A549 (cell line): Measurements from ENCODE around the gene RPL29. TPM values are rescaled to one million over a fixed set of nuclear protein-coding genes. Genes with fewer than 3 reads are reported as not detected.

Experiments used
- ATAC-seq, 2 experiments: fragments of 200-7000 bp in 1 of 2; fragments of >200 bp in 1 of 2; cut with Nextera tagmentation in 1 of 2; cut with Tn5 transposase in 1 of 2; 3 replicates each; pipeline versions ENCODE4 v1.8.0 to v1.9.1; 2018 to 2020; ENCODE audit warnings: mild to moderate bottlenecking in 1 of 2, moderate library complexity in 1 of 2
- CTCF ChIA-PET: fragments of 300-600 bp; sonication (Branson Sonifier 250); formaldehyde crosslinking; extraction: SDS; loops from one replicate; lab custom pipeline; 2021; ENCODE audit warnings: antibody characterized with exemption, inconsistent platforms; lab: Yijun Ruan, JAX
- POLR2A ChIA-PET: fragments of 350-600 bp; formaldehyde crosslinking; extraction: SDS; loops from one replicate; lab custom pipeline; 2021; ENCODE audit warnings: antibody characterized with exemption, inconsistent platforms; lab: Yijun Ruan, JAX
- DNase-seq, 2 experiments: peaks; one replicate each; pipeline versions ENCODE4 v3.0.0 to v3.0.0-alpha.2; 2011 to 2016; ENCODE audit warnings: low read depth in 1 of 2, low spot score in 1 of 2
- FAIRE-seq: peaks from 2 replicates; lab custom pipeline; 2011; peaks lifted over from hg19 to GRCh38; lab: Jason Lieb, UNC
- H3K27ac ChIP-seq, 2 experiments: fragments of >200 bp; sonication (Bioruptor Twin); formaldehyde crosslinking; 3 replicates each; pipeline ENCODE4 v1.5.1; 2016 to 2017
- H3K4me1 ChIP-seq: fragments of >200 bp; sonication (Bioruptor Twin); formaldehyde crosslinking; 3 replicates; pipeline ENCODE4 v1.6.1; 2016
- H3K4me2 ChIP-seq: fragments of >200 bp; sonication (Bioruptor Twin); formaldehyde crosslinking; 3 replicates; pipeline ENCODE4 v1.6.1; 2016
- H3K4me3 ChIP-seq: fragments of >200 bp; sonication (Bioruptor Twin); formaldehyde crosslinking; 3 replicates; pipeline ENCODE4 v1.5.1; 2016
- H3K9me3 ChIP-seq: fragments of >200 bp; sonication (Bioruptor Twin); formaldehyde crosslinking; 3 replicates; pipeline ENCODE4 v1.6.1; 2016
- CEBPB ChIP-seq, 2 experiments: fragments of >200 bp in 1 of 2; sonication (Bioruptor Twin) in 1 of 2; formaldehyde crosslinking in 1 of 2; IDR thresholded peaks; 2 replicates each; pipeline ENCODE4 v1.6.1; 2012 to 2016
- CHD4 ChIP-seq: fragments of 200-600 bp; sonication (generic); IDR thresholded peaks from 2 replicates; pipeline ENCODE4 v1.6.1; 2016; ENCODE audit warnings: antibody characterized with exemption, mild to moderate bottlenecking, borderline replicate concordance
- EHMT2 ChIP-seq: fragments of 200-600 bp; sonication (generic); IDR thresholded peaks from 2 replicates; pipeline ENCODE4 v1.6.1; 2016; ENCODE audit warnings: antibody characterized with exemption, low read depth, mild to moderate bottlenecking, moderate library complexity
- EP300 ChIP-seq, 2 experiments: fragments of >200 bp; sonication (Bioruptor Twin); formaldehyde crosslinking; IDR thresholded peaks; 2 replicates in 1 of 2; 3 replicates in 1 of 2; pipeline ENCODE4 v1.6.1; 2016 to 2017
- FOSB ChIP-seq: fragments of 250-450 bp; sonication (Bioruptor Pico); IDR thresholded peaks from 2 replicates; pipeline ENCODE4 v1.5.0; 2020; ENCODE audit warnings: mild to moderate bottlenecking, moderate library complexity
- FOSL2 ChIP-seq, 2 experiments: fragments of 450-650 bp in 1 of 2; fragments of >200 bp in 1 of 2; sonication (Bioruptor Twin) in 1 of 2; formaldehyde crosslinking; IDR thresholded peaks; 2 replicates each; pipeline versions ENCODE4 v1.5.0 to v1.6.1; 2016 to 2020; ENCODE audit warnings: mild to moderate bottlenecking in 1 of 2, moderate library complexity in 1 of 2
- HDAC2 ChIP-seq: fragments of 200-600 bp; sonication (generic); IDR thresholded peaks from 2 replicates; pipeline ENCODE4 v1.6.1; 2016
- KDM1A ChIP-seq: fragments of 200-600 bp; sonication (generic); IDR thresholded peaks from 2 replicates; pipeline ENCODE4 v1.6.1; 2016; ENCODE audit warnings: low read depth, mild to moderate bottlenecking
- MAFK ChIP-seq: fragments of 450-650 bp; IDR thresholded peaks from 2 replicates; pipeline ENCODE4 v1.6.1; 2014; ENCODE audit not compliant: partially characterized antibody
- NR3C1 ChIP-seq: fragments of >200 bp; sonication (Bioruptor Twin); formaldehyde crosslinking; IDR thresholded peaks from 3 replicates; pipeline ENCODE4 v1.6.1; 2017
- RAD21 ChIP-seq, 2 experiments: fragments of >200 bp in 1 of 2; sonication (Bioruptor Twin) in 1 of 2; formaldehyde crosslinking in 1 of 2; IDR thresholded peaks in 1 of 2; conservative IDR thresholded peaks in 1 of 2; 2 replicates in 1 of 2; 3 replicates in 1 of 2; pipeline ENCODE4 v1.6.1; 2012 to 2018; ENCODE audit warnings: inconsistent platforms in 1 of 2
- RARB ChIP-seq: fragments of 250-450 bp; sonication (Bioruptor Pico); IDR thresholded peaks from 2 replicates; pipeline ENCODE4 v1.8.0; 2021; ENCODE audit warnings: mild to moderate bottlenecking, moderate library complexity
- RCOR1 ChIP-seq: fragments of 150-350 bp; IDR thresholded peaks from 2 replicates; pipeline ENCODE4 v1.6.1; 2014; ENCODE audit warnings: antibody characterized with exemption, low read length, low read depth
- RNF2 ChIP-seq: fragments of 200-600 bp; sonication (generic); IDR thresholded peaks from 2 replicates; pipeline ENCODE4 v1.6.1; 2016; ENCODE audit warnings: low read depth, mild to moderate bottlenecking, antibody characterized with exemption, moderate library complexity, borderline replicate concordance
- SMC3 ChIP-seq: fragments of >200 bp; sonication (Bioruptor Twin); formaldehyde crosslinking; IDR thresholded peaks from 3 replicates; pipeline ENCODE4 v1.6.1; 2018; ENCODE audit warnings: inconsistent platforms
- SREBF2 ChIP-seq: fragments of 450-650 bp; IDR thresholded peaks from 2 replicates; pipeline ENCODE4 v1.6.1; 2014; ENCODE audit warnings: mild to moderate bottlenecking, moderate library complexity
- TP53 ChIP-seq: fragments of 250-450 bp; sonication (Bioruptor Pico); IDR thresholded peaks from 2 replicates; pipeline ENCODE4 v1.5.0; 2021; ENCODE audit warnings: mild to moderate bottlenecking, moderate library complexity
- ZFP36 ChIP-seq: fragments of 450-650 bp; IDR thresholded peaks from 2 replicates; pipeline ENCODE4 v1.6.1; 2014; ENCODE audit warnings: borderline replicate concordance; ENCODE audit not compliant: partially characterized antibody
- ZSCAN20 ChIP-seq: fragments of 250-450 bp; sonication (Bioruptor Pico); IDR thresholded peaks from 2 replicates; pipeline ENCODE4 v1.8.0; 2022; ENCODE audit warnings: mild to moderate bottlenecking, moderate library complexity
- WGBS: methylation state at CpG from one replicate; pipeline ENCODE4 v1.1.6; 2017; ENCODE audit errors: missing lambda C conversion rate; 5-methylcytosine and 5-hydroxymethylcytosine counted together
- polyA plus RNA-seq, 4 experiments: library from polyadenylated mRNA; depleted of rRNA in 3 of 4; stranded (reverse); fragments of >200 nt; fragmentation: RNase III in 1 of 4; extraction: RNeasy Plus Mini Kit Qiagen cat#74134 plus additional on column Dnase treatment in 1 of 4; gene quantifications; 2 replicates in 3 of 4; 3 replicates in 1 of 4; pipeline ENCODE4 v1.2.3, GENCODE V29; 2011 to 2017
- TF ChIP-seq, protein P1 (sequence below): IDR thresholded peaks from 2 replicates; pipeline ENCODE4 v1.6.1; 2012
- TF ChIP-seq, protein P2 (sequence below): IDR thresholded peaks from 2 replicates; pipeline ENCODE4 v1.6.1; 2012; ENCODE audit warnings: low read depth, borderline replicate concordance
- TF ChIP-seq, protein P3 (sequence below): fragments of >200 bp; sonication (Bioruptor Twin); formaldehyde crosslinking; IDR thresholded peaks from 3 replicates; pipeline ENCODE4 v1.5.1; 2016
- TF ChIP-seq, protein P4 (sequence below): fragments of >200 bp; sonication (Bioruptor Twin); formaldehyde crosslinking; IDR thresholded peaks from 3 replicates; pipeline ENCODE4 v1.6.1; 2016
- TF ChIP-seq, protein P5 (sequence below): fragments of >200 bp; sonication (Bioruptor Twin); formaldehyde crosslinking; IDR thresholded peaks from 2 replicates; pipeline ENCODE4 v1.6.1; 2016

The RPL29 gene
- polyA plus RNA-seq, 2 of the 4 experiments (the other 2 are of a cell fraction), result 808 to 1,152 TPM

DNA sequence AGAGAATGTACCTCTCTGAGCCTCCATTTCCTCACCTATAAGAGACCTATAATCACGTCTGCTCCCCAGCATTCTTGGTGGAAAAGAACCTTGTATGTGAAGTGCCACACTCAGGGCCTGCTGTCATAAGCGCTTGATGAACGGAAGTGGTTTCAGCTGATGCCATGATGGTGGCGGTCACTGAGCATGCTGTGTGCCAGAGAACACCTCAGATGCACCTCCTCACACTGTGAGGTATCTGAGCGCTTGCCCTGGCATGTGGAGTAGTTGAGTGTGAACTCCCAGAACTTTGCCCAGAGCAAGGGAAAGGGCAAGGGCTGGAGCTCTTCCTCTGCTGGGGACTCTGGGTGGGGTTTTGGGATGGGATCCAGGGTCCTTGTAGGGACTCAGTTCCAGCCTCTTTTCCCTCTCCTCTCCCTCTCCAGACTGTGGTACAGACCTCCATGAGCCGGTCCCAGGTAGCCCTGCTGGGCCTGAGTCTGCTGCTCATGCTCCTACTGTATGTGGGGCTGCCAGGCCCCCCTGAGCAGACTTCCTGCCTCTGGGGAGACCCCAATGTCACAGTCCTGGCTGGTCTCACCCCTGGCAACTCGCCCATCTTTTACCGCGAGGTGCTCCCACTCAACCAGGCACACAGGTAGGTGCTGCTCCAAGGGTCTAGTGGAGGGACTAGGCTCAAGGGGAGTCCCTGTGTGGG lies 18.1 kb downstream of the RPL29 start:
- TF ChIP-seq, protein P1, sequence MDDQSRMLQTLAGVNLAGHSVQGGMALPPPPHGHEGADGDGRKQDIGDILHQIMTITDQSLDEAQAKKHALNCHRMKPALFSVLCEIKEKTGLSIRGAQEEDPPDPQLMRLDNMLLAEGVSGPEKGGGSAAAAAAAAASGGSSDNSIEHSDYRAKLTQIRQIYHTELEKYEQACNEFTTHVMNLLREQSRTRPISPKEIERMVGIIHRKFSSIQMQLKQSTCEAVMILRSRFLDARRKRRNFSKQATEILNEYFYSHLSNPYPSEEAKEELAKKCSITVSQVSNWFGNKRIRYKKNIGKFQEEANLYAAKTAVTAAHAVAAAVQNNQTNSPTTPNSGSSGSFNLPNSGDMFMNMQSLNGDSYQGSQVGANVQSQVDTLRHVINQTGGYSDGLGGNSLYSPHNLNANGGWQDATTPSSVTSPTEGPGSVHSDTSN, result no peak
- TF ChIP-seq RAD21 (conservative IDR thresholded peaks at IDR 0.05 in 1 of 2, IDR thresholded peaks at IDR 0.05 in 1 of 2), result no peak
- no peak for TF ChIP-seq CHD4
- no peak for TF ChIP-seq SREBF2
- TF ChIP-seq MAFK, result no peak
- TF ChIP-seq NR3C1, result no peak
- no peak for TF ChIP-seq KDM1A
- no peak for TF ChIP-seq CEBPB (IDR thresholded peaks at IDR 0.05)
- no peak for TF ChIP-seq ZFP36
- peaks cover 25% of the 10 kb centered on the region for H3K4me1 ChIP-seq
- no peak overlapping the region for H3K4me3 ChIP-seq
- 97% methylated on average over 7 of the region's 9 CpGs for WGBS
- no peak overlapping the region for H3K4me2 ChIP-seq
- ATAC-seq (no peak), DNase-seq (no peak), FAIRE-seq (no peak)
- POLR2A ChIA-PET, result no interaction called here
- CTCF ChIA-PET, result interaction anchor here (0.8 to 1.6 kb wide), 3 partner anchors 11 to 255 kb away, joined by 3 to 4 read pairs (median 4); partner anchors contain the start of genes PCBP4 and RRP9
- H3K9me3 ChIP-seq, result no peaks in the 10 kb centered on the region
- H3K27ac ChIP-seq, result no peak overlapping the region

DNA sequence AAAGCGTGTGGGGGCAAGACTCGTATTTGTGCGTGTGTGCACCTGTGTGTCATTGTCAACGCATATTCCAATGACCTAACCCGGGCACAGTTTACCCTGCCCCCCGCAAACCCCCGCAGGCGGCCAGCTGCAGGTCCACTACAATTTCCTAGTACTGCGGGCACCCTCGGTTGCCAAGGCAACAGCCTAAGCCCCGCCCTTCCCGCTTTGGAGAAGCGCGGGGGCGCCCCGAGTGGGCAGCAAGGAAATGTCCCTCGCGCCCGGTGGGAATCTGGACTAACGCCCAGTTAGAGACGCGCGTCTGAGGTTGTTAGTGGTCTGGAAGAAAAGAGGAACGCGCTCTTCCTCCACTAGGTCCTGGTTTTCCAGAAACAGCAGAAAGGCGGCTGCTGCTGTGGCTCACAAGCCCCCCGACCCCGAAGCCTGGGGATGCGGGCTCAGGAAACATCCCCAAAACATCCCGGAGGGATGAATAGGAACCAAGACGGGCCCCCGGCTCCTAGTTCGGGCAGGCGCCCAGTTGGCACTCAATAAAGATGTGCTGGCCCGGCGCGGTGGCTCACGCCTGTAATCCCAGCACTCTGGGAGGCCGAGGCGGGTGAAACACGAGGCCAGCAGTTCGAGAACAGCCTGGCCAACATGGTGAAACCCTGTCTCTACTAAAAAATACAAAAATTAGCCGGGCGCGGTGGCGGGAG lies 19.7 kb downstream of the RPL29 start:
- no peak overlapping the region; the same call in 2 of the 3 replicates for H3K4me3 ChIP-seq
- FAIRE-seq, result no peak
- no peak for ATAC-seq
- H3K4me2 ChIP-seq, result peak overlapping the region; percentile 91
- no peaks in the 10 kb centered on the region for H3K9me3 ChIP-seq
- no peak for TF ChIP-seq ZSCAN20 (CRISPR knock-in tag)
- no peak for TF ChIP-seq SREBF2
- TF ChIP-seq EP300 (IDR thresholded peaks at IDR 0.05), result no peak
- TF ChIP-seq, protein P1, result no peak
- TF ChIP-seq TP53, result no peak
- TF ChIP-seq NR3C1, result no peak
- TF ChIP-seq, protein P2, sequence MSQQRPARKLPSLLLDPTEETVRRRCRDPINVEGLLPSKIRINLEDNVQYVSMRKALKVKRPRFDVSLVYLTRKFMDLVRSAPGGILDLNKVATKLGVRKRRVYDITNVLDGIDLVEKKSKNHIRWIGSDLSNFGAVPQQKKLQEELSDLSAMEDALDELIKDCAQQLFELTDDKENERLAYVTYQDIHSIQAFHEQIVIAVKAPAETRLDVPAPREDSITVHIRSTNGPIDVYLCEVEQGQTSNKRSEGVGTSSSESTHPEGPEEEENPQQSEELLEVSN, result no peak
- TF ChIP-seq FOSB (CRISPR knock-in tag), result no peak
- TF ChIP-seq, protein P3, sequence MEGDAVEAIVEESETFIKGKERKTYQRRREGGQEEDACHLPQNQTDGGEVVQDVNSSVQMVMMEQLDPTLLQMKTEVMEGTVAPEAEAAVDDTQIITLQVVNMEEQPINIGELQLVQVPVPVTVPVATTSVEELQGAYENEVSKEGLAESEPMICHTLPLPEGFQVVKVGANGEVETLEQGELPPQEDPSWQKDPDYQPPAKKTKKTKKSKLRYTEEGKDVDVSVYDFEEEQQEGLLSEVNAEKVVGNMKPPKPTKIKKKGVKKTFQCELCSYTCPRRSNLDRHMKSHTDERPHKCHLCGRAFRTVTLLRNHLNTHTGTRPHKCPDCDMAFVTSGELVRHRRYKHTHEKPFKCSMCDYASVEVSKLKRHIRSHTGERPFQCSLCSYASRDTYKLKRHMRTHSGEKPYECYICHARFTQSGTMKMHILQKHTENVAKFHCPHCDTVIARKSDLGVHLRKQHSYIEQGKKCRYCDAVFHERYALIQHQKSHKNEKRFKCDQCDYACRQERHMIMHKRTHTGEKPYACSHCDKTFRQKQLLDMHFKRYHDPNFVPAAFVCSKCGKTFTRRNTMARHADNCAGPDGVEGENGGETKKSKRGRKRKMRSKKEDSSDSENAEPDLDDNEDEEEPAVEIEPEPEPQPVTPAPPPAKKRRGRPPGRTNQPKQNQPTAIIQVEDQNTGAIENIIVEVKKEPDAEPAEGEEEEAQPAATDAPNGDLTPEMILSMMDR, result no peak
- no peak for TF ChIP-seq RCOR1
- TF ChIP-seq, protein P4, sequence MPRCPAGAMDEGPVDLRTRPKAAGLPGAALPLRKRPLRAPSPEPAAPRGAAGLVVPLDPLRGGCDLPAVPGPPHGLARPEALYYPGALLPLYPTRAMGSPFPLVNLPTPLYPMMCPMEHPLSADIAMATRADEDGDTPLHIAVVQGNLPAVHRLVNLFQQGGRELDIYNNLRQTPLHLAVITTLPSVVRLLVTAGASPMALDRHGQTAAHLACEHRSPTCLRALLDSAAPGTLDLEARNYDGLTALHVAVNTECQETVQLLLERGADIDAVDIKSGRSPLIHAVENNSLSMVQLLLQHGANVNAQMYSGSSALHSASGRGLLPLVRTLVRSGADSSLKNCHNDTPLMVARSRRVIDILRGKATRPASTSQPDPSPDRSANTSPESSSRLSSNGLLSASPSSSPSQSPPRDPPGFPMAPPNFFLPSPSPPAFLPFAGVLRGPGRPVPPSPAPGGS, result no peak
- TF ChIP-seq EHMT2, result no peak
- TF ChIP-seq HDAC2, result no peak
- TF ChIP-seq, protein P5, sequence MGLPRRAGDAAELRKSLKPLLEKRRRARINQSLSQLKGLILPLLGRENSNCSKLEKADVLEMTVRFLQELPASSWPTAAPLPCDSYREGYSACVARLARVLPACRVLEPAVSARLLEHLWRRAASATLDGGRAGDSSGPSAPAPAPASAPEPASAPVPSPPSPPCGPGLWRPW, result no peak
- TF ChIP-seq SMC3, result no peak
- no peak for TF ChIP-seq RARB (CRISPR knock-in tag)
- no peak for TF ChIP-seq RNF2
- TF ChIP-seq CHD4, result no peak
- no peak for TF ChIP-seq FOSL2 (IDR thresholded peaks at IDR 0.05)
- no peak for TF ChIP-seq FOSL2 (CRISPR knock-in tag; IDR thresholded peaks at IDR 0.05)
- H3K4me1 ChIP-seq, result peaks cover 14% of the 10 kb centered on the region
- ChIA-PET CTCF (interaction anchor here (3.3 to 4.0 kb wide), 2 partner anchors 12 to 32 kb away, joined by 19 to 59 read pairs; partner anchors contain the start of genes PARP3 and RRP9), POLR2A (no interaction called here)
- no peak for DNase-seq
- peak overlapping the region in 1 of 2 experiments; percentile 99; a peak in 2 of 6 replicates for H3K27ac ChIP-seq
- 79% methylated on average over 44 of the region's 46 CpGs for WGBS
